CD4-positive, alpha-beta T cell treated with Interleukin-15 for 1 hour (primary cell): ENCODE measurements around the gene ZG16.

Experiments used
- DNase-seq: peaks from one replicate; pipeline ENCODE4 v3.0.0-alpha.2; 2020

ZG16 gene

GRCh38 chr16:29810699-29811169 is 32.7 kb downstream of the ZG16 start:
- DNase-seq = no peak

GRCh38 chr16:29811170-29811895 is 33.3 kb downstream of the ZG16 start:
- DNase-seq = peak; percentile 86

- DNase-seq = peak; percentile 46
These were observed 34.0 kb downstream of the ZG16 start, which contains the start of gene PRRT2 for GRCh38 chr16:29811896-29812665. TSS of gene PRRT2 (plus strand) at chr16:29812193. CDS start at chr16:29813055, 862 bp downstream.

DNA sequence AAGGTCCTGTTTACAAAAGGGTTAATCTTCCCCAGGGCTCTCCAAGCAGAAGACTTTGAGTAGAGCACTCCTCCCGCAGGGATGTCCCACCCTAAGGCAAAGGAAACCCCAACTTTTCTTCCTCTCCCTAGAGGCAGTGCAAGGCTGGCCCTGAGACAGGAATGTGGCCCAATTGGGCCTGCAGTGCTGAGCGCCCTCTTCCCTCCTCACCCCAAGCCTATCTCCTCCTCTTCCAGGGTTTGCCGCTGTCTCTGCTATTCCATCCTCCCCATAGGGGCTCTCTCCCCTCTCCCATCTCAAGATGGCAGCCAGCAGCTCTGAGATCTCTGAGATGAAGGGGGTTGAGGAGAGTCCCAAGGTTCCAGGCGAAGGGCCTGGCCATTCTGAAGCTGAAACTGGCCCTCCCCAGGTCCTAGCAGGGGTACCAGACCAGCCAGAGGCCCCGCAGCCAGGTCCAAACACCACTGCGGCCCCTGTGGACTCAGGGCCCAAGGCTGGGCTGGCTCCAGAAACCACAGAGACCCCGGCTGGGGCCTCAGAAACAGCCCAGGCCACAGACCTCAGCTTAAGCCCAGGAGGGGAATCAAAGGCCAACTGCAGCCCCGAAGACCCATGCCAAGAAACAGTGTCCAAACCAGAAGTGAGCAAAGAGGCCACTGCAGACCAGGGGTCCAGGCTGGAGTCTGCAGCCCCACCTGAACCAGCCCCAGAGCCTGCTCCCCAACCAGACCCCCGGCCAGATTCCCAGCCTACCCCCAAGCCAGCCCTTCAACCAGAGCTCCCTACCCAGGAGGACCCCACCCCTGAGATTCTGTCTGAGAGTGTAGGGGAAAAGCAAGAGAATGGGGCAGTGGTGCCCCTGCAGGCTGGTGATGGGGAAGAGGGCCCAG is 34.9 kb downstream of the ZG16 start:
- no peak for DNase-seq

DNA sequence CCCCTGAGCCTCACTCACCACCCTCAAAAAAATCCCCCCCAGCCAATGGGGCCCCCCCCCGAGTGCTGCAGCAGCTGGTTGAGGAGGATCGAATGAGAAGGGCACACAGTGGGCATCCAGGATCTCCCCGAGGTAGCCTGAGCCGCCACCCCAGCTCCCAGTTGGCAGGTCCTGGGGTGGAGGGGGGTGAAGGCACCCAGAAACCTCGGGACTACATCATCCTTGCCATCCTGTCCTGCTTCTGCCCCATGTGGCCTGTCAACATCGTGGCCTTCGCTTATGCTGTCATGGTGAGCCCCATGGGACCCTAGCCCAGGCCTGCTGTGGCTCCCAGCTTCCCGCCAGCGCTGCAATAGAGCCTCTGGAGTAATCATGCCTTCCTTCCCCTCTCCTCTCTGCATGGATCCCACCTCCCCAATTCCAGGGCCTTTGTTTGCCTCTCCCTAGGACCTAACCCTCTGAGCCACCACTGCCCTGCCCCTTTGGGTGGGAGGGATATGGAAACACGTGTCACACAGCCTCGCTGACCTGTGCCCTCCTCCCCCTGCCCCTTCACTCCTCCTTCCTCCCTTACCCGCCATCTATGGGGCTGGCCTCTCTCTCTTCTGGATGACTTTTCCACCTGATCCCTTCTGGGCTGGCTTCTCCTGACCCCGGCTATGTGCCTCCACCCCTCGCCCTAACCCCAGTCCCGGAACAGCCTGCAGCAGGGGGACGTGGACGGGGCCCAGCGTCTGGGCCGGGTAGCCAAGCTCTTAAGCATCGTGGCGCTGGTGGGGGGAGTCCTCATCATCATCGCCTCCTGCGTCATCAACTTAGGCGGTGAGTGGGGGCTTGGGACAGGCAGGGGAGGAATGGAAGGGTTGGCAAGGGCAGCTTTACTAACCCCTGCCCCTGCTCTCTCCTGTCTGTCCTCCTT is 35.8 kb downstream of the ZG16 start:
- no peak for DNase-seq

DNA sequence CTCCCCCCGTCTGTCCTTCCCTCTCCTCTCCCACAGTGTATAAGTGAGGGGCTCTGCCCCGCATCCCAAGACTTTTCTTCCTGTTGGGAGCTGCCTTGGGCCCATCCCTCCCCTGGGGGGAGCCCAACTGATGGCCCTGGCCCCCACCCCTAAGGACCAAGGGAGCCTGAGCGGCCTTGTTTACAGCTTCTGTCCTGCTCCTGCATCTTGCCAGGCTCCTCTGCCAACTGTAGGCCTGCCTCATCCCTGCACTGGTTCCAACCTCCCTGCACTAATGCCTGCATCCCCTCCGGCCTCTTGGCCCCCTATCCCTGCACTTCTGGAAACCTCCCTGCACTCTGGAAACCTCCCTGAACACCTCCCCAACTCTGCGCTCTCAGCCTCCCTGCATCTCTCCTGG is 36.5 kb downstream of the ZG16 start:
- no peak for DNase-seq

- DNase-seq = no peak
These were observed 37.1 kb downstream of the ZG16 start for GRCh38 chr16:29815032-29815721.

GRCh38 chr16:29815793-29816693 is 38.0 kb downstream of the ZG16 start, which contains the start of gene PAGR1:
TSS of gene PAGR1 (plus strand) at chr16:29816152. CDS start at chr16:29816526, 374 bp downstream.
- peak; percentile 100 for DNase-seq

GRCh38 chr16:29816694-29817441 is 38.8 kb downstream of the ZG16 start:
- DNase-seq = peak; percentile 59

- DNase-seq = no peak
These were observed 40.0 kb downstream of the ZG16 start for GRCh38 chr16:29818082-29818481.

DNA sequence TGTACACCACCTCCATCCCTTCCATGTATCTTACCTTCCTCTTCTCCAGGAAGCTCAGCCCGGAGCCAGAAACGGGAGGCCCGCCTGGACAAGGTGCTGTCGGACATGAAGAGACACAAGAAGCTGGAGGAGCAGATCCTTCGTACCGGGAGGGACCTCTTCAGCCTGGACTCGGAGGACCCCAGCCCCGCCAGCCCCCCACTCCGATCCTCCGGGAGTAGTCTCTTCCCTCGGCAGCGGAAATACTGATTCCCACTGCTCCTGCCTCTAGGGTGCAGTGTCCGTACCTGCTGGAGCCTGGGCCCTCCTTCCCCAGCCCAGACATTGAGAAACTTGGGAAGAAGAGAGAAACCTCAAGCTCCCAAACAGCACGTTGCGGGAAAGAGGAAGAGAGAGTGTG is 41.5 kb downstream of the ZG16 start:
- no peak for DNase-seq

- DNase-seq = peak; percentile 54
These were observed 42.2 kb downstream of the ZG16 start, which contains the start of gene MVP for GRCh38 chr16:29820271-29820701. TSS of gene MVP (plus strand) at chr16:29820462. CDS start at chr16:29830550, 10,088 bp downstream.

DNA sequence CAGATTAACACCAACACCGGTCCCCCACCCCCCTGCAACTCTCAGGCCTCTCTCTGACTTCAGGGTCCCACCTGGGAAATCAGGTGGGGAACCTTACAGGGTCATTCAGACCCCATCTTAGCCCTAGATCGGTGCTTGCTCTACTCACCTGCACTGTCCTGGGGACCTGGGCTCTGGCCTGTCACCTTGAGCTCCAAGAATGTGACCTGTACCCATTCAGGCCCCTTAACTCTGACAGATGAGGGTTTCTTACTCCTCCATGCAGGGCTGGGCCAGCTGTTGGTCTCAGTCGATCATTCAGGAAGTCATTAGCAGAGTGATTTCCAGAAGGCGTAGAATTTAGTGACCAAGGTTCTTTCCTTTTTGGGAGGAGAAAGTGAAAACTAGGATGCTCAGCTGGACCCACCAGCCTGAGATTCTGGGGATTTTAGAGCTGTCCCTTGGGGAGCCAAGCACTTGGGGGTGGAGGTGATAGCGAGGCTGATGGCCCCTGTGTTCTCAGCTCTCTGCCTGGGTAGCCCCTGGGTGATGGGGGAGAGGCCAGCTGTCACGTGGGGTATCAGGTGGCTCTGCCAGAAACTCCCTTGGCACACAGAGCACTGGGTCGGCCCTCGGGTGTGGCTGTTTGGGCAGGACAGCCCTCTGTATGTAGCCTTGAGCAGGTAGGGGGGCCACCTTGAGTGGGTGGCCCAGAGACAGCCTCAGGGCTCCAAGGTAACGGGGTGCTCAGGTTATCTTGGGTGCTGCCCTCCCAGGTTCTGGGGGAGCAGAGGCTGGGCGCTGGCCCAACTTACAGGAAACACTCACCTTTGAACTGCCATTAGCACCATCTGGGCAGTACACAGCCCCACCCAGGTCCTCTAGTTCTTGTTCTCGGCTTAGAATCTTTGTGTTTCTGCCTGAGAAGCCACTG is 42.9 kb downstream of the ZG16 start:
- peak; percentile 57 for DNase-seq

- DNase-seq = no peak
These were observed 43.6 kb downstream of the ZG16 start for GRCh38 chr16:29821643-29822115.

- DNase-seq = no peak
These were observed 46.6 kb downstream of the ZG16 start for GRCh38 chr16:29824589-29825144.

DNA sequence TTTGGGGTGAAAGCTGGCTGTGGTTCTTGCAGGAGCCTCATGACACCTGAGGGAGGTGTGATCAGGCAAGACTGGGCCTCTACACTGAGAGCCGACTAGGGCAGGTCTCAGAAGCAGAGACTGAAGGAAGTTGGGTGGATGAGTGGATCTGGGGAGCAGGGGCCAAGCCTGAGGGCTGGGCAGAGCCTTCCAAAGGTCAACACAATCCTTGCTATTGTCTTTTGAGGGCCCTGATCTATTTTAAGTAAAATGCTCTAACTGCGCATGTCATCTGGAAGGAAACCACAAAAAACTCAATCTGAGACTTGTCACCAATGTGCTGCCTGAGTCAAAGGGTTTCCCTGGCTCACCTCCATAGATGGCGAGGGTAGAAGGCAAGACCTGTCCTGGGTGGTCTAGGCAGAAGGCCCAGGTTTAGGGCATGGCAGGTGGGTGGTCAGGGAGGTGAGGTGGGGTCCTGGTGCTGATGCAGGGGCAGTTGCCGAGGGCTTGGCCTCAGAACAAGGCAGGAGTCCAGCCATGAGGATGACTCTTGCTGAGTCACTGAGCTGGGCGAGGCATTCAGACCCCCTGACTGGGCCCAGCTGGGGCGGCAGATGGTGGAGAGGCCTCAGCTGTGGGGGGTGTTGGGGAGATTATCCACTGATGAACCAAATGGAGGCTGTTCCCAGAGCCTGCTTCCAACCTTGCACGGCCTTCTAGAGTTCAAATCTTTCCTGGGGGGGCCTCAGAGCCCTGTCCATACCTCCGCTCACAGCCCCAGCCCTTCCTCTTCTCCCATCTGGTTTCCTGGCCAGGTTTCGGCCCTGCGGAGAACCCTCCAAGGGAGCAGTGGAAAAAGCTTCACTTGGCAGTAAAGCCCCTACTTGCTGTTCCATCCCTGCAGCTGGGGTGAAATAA is 47.3 kb downstream of the ZG16 start:
- DNase-seq = no peak

DNA sequence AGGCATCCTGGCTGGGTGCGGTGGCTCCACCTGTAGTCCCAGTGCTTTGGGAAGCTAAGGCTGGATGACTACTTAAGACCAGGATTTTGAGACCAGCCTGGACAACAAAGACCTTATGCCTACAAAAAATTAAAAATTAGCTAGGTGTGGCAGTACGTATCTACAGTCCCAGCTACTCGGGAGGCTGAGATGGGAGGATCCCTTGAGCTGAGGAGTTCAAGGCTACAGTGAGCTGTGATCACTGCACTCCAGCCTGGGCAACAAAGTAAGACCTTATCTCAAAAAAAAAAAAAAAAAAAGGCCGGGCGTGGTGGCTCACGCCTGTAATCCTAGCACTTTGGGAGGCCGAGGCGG is 48.3 kb downstream of the ZG16 start:
- no peak for DNase-seq
